ENCODE results near the gene CLASRP.

CLASRP gene

GRCh38 chr19:45078390-45079062, 39.7 kb downstream of the CLASRP start:
- TF ChIP-seq GATA2 (IDR thresholded peaks at IDR 0.05; ENCODE audit: low read depth, low read length) (no peak), GATA3 (IDR thresholded peaks at IDR 0.05; ENCODE audit: low read depth, low read length) (no peak)

- TF ChIP-seq GATA2 (IDR thresholded peaks at IDR 0.05; ENCODE audit: low read depth, low read length) (no peak), GATA3 (IDR thresholded peaks at IDR 0.05; ENCODE audit: low read depth, low read length) (no peak)
Measured at GRCh38 chr19:45079063-45079910, 40.4 kb downstream of the CLASRP start, which contains the start of gene GEMIN7. Gene GEMIN7 (plus strand): TSS chr19:45079260. CDS start chr19:45090115, 10,855 bp downstream.

GRCh38 chr19:45079911-45080370, 41.1 kb downstream of the CLASRP start:
- TF ChIP-seq GATA3 (IDR thresholded peaks at IDR 0.05; ENCODE audit: low read depth, low read length) = no peak
- no peak for TF ChIP-seq GATA2 (IDR thresholded peaks at IDR 0.05; ENCODE audit: low read depth, low read length)

GRCh38 chr19:45082170-45082569, 43.3 kb downstream of the CLASRP start:
- TF ChIP-seq GATA2 (IDR thresholded peaks at IDR 0.05; ENCODE audit: low read depth, low read length) = no peak
- TF ChIP-seq GATA3 (IDR thresholded peaks at IDR 0.05; ENCODE audit: low read depth, low read length) = no peak

- no peak for TF ChIP-seq GATA2 (IDR thresholded peaks at IDR 0.05; ENCODE audit: low read depth, low read length)
- no peak for TF ChIP-seq GATA3 (IDR thresholded peaks at IDR 0.05; ENCODE audit: low read depth, low read length)
Measured at GRCh38 chr19:45086480-45086879, 47.6 kb downstream of the CLASRP start.

GRCh38 chr19:45087531-45087930, 48.7 kb downstream of the CLASRP start:
- TF ChIP-seq GATA3 (IDR thresholded peaks at IDR 0.05; ENCODE audit: low read depth, low read length) (no peak), GATA2 (IDR thresholded peaks at IDR 0.05; ENCODE audit: low read depth, low read length) (no peak)

GRCh38 chr19:45090034-45090433, 51.2 kb downstream of the CLASRP start:
- TF ChIP-seq GATA2 (IDR thresholded peaks at IDR 0.05; ENCODE audit: low read depth, low read length) = no peak

- no peak for TF ChIP-seq GATA2 (IDR thresholded peaks at IDR 0.05; ENCODE audit: low read depth, low read length)
- no peak for TF ChIP-seq GATA3 (IDR thresholded peaks at IDR 0.05; ENCODE audit: low read depth, low read length)
Measured at GRCh38 chr19:45090606-45091005, 51.8 kb downstream of the CLASRP start.

- TF ChIP-seq GATA3 (IDR thresholded peaks at IDR 0.05; ENCODE audit: low read depth, low read length) (no peak), GATA2 (IDR thresholded peaks at IDR 0.05; ENCODE audit: low read depth, low read length) (no peak)
Measured at GRCh38 chr19:45091031-45091923, 52.4 kb downstream of the CLASRP start.

- peak; percentile 7; the same call in 1 of the 2 replicates for TF ChIP-seq GATA2 (IDR thresholded peaks at IDR 0.05; ENCODE audit: low read depth, low read length)
- no peak for TF ChIP-seq GATA3 (IDR thresholded peaks at IDR 0.05; ENCODE audit: low read depth, low read length)
Measured at GRCh38 chr19:45092747-45093678, 54.2 kb downstream of the CLASRP start, which contains the start of gene PPP1R37. Gene PPP1R37 (plus strand): TSS chr19:45093179. CDS start chr19:45093326, 147 bp downstream.

GRCh38 chr19:45094137-45094536, 55.3 kb downstream of the CLASRP start:
- TF ChIP-seq GATA3 (IDR thresholded peaks at IDR 0.05; ENCODE audit: low read depth, low read length) = no peak
- no peak for TF ChIP-seq GATA2 (IDR thresholded peaks at IDR 0.05; ENCODE audit: low read depth, low read length)

GRCh38 chr19:45094707-45095106, 55.9 kb downstream of the CLASRP start:
- no peak for TF ChIP-seq GATA3 (IDR thresholded peaks at IDR 0.05; ENCODE audit: low read depth, low read length)
- no peak for TF ChIP-seq GATA2 (IDR thresholded peaks at IDR 0.05; ENCODE audit: low read depth, low read length)

Measured in SH-SY5Y (cell line).